Measurements from ENCODE around the gene RSPO3.

DNA sequence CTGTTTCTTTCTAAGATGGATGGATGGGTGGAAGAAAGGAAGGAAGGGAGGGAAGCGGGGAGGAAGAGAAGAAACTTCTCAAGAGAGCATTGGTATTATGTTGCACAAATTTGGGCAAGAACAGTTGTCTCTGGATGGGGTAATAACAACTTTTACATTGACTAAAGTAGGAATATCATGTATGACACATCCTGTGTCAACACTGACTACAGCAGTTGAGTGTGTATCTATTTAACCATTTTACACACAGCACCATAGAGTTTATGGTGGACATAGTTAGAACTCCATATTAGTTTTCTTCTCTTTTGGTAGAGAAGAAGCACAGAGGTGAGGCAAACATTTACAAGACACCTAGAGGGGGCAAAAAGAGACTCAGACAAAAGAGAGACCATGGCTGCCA is 103.9 kb downstream of the RSPO3 start:
- no peak for TF ChIP-seq POLR2AphosphoS5 (IDR thresholded peaks at IDR 0.05; ENCODE audit: borderline replicate concordance, low read depth, low read length)
- TF ChIP-seq EZH2 (IDR thresholded peaks at IDR 0.05): no peak

Measured in SK-N-MC (cell line).